Suppressor macrophage (primary cell): ENCODE results near the gene ATL3.
"Not testable (repeated sequence)": the region's sequence is repeated elsewhere in the genome, so short reads cannot be mapped to it uniquely, and the experiment has no call there.

Source experiments
- DNase-seq, 4 experiments: peaks; one replicate each; pipeline ENCODE4 v3.0.0-alpha.2; 2020 to 2022

The ATL3 gene

DNA sequence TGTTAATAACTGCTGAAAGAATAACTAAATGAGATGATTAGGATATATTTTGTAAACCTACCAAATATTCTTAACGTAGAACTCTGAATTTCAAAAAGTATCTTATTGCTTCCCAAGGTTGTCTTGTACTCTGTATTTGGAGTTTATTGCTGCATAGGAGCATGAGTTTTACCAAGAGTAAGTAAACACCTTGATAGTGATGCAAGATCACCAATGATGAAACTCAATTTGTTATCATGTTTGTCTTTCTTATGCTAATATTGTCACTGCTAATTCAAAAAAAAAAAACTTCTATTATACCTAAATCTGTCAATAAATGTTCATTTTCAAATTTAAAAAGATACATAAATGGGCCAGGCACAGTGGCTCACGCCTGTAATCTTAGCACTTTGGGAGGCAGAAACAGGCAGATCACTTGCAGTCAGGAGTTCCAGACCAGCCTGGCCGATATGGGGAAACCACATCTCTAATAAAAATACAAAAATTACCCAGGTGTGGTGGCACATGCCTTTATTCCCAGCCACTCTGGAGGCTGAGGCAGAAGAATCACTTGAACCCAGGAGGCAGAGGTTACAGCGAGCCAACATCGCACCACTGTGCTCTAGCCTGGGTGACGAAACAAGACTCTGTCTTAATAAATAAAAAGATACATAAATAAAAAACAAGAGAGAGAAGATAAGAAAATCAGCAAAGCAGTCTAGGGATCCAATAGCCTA, 84.6 kb downstream of the ATL3 start:
- no peak for DNase-seq

DNA sequence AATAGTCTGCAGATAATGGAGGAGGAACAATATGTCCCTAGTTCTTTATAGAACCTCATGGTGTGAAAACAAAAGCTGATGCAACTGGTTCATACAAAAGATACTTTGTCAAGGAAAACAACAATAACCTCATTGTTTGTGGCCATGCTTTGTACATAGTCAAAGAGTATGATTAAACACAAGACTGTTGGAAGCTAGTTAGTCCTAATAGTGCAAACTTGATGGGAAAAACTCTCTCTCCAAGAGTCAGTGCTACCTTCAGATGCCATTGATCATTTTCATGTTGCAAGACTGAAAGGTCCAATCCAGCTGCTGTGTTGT, 87.9 kb downstream of the ATL3 start:
- no peak for DNase-seq

DNA sequence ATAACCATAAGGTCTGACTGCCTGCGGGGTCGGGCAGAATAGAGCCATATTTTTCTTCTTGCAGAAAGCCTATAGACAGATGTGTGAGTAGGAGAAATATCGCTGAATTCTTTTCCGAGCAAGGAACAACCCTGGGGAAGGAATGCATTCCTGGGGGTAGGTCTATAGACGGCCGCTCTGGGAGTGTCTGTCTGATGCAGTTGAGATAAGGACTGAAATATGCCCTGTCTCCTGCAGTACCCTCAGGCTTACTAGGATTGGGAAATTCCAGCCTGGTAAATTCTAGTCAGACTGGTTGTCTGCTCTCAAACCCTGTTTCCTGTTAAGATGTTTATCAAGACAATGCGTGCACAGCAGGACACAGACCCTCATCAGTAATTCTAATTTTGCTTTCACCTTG, 90.0 kb downstream of the ATL3 start:
- DNase-seq = not testable (repeated sequence)

DNA sequence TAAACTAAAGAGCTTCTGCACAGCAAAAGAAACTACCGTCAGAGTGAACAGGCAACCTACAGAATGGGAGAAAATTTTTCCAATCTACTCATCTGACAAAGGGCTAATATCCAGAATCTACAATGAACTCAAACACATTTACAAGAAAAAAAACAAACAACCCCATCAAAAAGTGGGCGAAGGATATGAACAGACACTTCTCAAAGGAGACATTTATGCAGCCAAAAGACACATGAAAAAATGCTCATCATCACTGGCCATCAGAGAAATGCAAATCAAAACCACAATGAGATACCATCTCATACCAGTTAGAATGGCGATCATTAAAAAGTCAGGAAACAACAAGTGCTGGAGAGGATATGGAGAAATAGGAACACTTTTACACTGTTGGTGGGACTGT, 92.3 kb downstream of the ATL3 start:
- DNase-seq = not testable (repeated sequence)

DNA sequence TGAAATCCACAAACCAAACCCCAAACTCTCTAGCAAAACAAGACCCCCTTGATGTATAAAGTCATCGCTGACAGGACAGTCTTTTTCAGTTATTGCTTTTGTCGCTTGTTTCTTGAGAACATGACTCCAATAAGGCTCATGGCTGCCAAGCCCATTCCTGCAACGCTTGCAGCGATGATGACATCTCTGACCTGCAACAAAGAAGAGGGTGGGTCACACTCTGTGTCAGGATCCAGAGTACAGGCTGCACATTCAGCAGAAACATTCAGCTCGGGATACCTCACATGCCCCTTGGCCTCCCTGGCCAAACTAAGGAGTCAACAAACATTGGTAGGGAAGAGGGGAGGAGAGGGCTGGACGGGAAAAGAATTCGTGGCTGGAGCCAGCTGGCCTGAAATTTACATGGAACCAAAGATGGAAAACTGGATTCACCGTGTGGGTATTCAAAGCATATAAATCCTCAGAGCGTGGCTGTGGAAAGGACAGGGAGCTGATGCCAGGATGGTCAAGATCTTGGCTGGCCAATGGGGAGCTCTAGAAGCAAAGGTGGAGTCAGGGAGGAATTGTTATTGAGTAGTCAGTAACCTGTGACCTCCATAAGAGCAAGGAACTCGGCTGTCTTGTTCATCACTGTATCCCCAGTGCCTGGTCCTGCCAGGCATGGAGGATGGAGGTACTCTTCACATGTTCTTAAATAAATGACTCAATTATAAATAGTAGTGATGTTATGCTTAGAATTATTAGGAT, 96.1 kb downstream of the ATL3 start:
- DNase-seq = no peak
